HG02981 (cell line): ENCODE results near the gene MCFD2.
"Not testable (repeated sequence)": the region's sequence is repeated elsewhere in the genome, so short reads cannot be mapped to it uniquely, and the experiment has no call there.

ENCODE experiments used
- ATAC-seq: cut with Tn5 transposase; IDR thresholded peaks from one replicate; pipeline ENCODE4 v1.9.1; 2021; ENCODE audit warnings: mild to moderate bottlenecking, moderate library complexity; ENCODE audit not compliant: unreplicated experiment

The MCFD2 gene

DNA sequence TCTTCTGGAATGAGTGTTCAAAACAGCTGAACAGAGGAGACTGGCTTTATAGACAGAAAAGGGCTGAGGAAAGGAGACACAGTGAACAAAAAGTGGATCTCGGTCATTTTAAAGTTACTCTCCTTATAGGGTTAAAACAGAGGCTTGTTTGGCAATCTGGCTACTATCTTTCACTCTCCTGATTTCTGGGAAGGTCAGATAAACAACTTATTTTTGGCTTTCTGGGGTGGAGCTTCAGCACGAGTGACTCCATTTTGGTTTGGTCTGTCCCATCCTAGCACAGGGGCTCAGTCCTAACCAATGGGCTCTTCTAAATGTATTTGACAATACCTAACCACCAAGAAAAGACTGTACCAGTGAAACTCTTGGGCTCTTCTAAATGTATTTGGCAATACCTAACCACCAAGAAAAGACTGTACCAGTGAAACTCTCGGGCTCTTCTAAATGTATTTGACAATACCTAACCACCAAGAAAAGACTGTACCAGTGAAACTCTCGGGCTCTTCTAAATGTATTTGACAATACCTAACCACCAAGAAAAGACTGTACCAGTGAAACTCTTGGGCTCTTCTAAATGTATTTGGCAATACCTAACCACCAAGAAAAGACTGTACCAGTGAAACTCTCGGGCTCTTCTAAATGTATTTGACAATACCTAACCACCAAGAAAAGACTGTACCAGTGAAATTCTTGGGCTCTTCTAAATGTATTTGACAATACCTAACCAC, 39.5 kb downstream of the MCFD2 start:
- not testable (repeated sequence) for ATAC-seq

DNA sequence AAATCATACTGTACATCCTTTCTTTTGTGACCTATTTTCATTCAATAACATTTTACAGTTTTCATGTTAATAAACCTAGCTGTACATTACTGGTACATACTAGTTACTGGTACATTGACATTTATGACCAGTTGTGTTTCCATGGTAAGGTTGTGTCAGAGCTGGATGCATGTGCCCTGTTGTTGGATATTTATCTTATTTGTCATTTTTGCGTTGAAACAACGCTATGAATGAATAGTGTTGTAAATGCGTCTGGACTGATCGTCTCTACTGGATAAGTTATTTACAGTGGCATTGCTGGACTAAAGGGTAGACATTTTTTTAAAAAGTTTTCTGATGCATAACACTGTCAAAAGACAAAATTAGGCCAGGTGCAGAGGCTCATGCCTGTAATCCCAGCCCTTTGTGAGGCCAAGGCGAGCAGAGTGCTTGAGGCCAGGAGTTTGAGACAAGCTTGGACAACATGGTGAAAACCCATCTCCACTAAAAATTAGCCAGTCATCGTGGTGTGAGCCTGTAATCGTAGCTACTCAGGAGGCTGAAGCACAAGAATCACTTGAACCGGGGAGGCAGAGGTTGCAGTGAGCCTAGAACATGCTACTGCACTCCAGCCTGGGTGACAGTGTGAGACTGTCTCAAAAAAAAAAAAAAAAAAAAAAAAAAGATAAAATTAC, 40.2 kb downstream of the MCFD2 start:
- no peak for ATAC-seq

DNA sequence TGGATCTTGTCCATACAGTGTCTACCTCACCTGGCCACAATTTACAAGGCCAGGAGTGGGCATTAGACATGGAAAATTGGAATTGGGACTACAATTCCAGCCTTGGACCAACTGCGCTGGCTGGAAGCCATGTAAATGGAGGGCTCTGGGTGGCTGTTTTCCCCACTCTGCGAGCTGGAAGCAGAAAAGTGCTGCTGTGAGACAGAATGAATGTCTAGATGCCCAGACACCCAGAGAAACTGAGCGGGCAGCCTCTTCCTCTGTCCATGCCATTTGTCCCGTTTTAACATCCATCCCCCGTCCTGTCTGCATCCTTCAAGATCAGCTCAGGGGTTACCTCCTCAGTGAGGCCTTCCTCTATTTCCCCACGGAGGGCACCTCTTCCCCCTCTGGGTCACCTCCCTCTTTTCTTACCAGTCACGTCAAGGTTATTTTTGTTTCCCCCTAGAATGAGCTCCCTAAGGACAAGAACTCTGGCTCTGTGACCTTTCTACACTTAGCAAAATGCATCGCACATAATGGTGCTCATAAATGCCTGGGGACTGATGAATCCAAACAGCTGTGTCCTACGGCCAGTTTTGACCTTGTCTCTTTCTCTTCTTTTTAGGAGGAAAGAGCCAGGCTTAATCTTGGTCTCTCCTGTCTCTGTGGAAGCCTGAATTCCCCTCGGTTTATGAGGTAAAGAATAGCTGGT, 41.2 kb downstream of the MCFD2 start:
- ATAC-seq: no peak

DNA sequence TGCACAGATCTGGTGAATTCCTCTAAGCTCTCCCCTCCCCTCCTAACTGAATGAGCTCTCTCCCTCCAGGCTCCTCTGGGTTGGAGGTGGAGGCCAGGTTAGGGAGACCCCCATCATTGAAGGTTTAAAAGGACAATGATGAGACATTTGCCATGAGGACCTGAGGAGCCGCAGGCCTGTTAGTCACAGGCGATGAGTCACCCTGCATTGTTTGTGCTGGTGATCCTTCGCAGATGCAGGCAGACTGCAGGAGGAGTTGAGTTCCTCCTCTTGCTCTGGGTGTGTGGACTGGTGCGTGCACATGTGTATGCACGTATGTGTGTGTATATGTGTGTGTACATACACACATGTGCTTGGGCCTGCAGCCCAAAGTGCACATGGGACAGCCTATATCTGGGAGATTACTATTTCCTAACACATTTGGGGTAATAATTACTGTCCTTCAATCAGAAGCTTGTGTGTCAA, 42.0 kb downstream of the MCFD2 start:
- no peak for ATAC-seq

DNA sequence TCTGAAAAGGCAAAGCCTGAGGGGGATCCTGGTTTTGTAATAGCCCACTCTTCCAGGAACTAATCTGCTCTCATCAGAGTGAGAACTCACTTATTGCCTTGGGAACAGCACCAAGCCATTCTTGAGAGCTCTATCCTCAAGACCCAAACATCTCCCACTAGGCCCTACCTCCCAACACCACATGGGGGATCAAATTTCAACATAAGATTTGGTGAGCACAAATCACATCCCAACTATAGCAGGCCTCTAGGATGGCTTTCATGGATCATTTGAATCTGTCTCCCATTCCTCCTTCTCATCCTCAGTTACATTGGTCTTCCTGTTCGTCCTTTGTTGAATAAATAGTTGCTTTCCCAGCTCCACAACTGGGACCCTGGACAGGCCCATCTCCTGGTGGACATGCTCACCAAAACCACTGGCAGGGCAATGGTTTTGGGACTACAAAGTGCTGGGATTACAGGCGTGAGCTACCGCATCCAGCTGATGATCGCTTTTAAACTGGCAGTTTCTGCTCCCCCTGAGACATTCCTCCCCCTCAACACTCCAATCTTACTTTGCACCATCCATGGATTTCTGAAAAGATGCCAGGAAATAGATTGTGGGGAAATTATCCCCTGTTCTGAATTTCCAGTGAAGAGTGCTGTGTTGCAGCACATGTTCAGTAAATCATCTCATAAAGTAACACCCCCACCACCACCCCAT, 42.6 kb downstream of the MCFD2 start:
- ATAC-seq: no peak

DNA sequence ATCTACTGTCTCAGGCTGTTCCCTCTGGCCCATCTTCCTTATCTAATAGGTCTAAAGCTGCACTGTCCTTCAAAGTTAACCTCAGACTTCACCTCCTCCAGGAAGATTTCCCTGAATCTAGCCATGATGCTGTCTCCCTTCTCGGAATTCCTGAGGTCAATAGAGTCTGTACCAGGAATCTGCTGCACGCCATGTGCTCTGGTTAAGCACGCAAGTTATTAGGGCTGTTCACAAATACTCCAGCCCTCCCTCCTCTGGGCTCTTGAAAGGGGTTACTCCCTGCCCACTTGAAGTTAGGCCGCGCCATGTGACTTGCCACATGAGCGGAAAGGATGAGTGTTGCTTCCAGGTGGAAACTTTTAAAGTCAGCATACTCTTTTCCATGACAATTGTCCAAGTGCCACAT, 43.6 kb downstream of the MCFD2 start:
- no peak for ATAC-seq

DNA sequence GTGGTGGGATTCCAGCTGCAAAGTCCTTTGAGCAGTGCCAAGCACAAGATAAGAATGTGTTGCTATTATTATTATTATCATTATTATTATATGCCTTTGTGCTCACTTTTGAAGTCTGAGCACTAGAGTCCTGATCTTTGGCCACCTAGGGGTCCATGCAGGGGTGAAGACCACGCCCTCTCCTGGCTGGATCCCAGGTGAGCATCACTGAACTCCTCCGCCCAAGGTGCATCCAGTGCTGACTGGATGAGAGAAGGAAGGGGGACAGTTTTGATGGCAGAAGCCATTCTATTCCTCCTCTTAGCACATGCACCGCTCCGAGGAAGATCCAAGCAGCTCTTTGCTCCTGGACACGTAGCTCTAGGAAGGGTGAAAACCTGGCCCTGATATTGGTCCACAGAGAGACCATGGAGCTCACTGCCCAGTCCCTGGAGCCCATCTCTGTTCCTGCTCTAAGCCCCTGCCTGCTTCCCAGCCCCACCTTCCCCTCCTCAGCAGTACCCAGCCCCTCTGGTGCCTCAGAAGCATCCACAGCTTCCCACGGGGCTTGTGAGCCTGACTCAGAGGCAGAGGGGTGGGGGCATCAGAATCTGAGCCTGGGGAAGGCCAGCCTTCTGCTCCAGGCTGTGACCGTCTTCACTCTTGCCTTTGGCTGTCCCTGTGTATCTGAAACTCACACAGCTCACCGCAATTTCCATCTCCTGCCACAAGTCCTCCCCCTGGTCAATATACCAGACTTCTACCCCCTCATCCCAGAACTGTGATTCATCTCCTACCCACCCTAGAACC, 45.4 kb downstream of the MCFD2 start:
- ATAC-seq: no peak

DNA sequence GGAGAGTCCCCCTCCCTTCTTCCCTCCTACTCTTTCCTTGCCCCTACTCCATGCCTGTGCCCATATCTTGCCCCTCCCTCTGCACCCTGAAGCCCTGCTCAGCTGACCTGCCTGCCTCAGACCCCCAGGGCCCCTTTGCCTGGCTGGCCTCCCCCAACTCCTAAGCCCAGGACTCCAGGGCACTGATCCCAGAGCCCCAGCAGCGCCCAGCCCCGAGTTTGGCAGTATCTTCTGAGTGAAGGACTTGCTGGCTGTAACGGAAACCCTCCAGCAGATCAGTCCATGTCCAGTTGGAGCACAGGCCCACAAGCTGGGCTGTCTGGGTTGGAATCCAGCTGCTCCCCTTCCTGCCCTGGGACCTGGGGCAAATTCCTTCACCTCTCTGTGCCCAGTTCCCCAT, 46.0 kb downstream of the MCFD2 start:
- no peak for ATAC-seq

DNA sequence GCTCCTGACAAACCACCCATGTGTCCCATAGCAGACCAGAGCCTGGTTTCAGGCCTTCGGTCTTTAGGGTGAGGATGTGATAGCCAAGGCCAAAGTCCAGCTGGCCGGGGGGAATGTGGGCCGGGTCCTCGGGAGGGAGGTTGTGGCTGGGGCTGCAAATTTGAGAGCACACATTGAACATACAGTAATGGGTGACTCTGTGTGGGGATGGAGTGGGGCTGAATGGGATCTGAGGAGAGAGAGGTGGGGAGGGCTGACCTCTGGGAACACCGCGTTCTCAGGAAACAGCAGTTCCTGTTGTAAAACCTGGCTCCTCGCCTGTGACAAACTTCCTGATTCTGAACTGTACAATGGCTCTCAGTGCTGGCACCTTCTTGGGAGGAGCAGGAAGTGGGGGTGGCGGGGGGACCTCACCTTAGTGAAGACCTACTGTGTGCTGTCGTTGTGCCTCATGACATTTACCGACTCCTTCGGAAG, 48.8 kb downstream of the MCFD2 start:
- no peak for ATAC-seq

DNA sequence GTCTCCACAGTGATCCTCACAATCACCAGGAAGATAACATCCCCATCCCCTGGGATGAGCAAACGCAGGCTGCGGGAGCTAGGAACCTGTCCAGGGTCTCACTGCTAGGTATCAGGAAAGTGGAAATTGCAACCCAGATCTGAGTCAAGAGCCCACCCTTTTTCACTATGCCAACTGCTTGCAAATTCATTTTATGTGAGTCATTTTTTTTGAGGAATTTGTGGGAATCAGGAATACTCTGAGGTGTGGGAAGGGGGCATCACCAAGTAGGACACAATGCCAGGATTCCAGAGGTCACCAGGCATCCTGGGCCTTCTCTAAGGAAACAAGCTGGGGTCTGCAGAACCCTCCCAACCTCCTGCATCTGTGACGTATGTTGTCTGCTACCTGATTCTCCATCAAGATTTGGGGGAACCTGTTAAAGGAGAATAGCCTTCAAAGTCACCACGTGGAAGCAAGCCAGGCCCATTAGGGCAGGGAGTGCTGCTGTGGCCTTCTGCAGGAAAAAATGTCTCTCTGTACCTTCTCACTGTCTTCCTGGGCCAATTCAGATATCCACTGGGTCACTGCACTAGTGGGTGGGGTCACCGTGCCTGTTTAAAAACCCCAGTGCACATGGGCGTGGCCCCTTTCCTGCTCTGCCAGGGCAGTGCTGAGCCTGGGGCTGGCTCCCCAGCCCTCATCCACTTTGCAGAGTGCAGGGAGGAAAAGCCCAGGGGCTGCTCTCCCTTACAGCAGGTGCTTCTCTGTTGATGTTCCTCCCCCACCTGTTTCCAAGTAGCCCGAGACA, 50.2 kb downstream of the MCFD2 start:
- no peak for ATAC-seq

DNA sequence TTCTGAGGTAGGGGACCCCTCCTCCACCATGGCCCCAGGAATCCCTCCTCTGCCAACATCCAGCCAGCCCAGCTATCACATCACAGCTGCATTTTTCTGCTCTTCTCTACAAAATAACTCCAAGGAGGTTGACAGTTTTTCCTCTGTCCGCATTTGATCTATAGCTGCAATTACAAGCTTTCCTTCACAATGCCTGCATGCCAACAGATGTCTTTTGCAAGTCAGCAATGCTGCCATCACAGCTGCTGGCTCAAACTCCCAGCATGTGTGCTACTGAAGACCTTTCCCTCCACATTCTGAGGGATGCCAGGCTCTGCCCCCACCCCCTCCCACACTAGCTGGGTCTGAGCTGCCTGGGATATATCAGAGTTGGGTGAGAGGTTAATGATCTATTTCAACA, 51.7 kb downstream of the MCFD2 start:
- no peak for ATAC-seq

DNA sequence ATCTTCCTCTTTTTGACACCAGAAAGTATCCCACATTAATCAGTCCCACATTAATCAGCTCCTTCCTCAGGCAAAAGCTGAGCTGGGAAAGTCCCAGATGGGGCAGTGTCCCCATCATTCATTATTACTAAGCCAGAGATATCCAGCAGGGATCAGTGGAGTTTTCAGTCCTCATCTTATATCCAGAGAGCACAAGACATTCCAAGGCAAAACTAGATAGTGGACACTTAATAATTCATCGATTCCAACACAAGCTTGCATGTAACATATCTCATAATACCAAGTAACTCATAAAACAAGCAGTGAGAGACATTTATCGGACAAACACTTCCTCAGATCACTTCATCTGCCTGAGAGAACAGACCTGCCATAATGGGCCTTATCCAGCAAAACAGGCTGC, 53.1 kb downstream of the MCFD2 start:
- no peak for ATAC-seq

DNA sequence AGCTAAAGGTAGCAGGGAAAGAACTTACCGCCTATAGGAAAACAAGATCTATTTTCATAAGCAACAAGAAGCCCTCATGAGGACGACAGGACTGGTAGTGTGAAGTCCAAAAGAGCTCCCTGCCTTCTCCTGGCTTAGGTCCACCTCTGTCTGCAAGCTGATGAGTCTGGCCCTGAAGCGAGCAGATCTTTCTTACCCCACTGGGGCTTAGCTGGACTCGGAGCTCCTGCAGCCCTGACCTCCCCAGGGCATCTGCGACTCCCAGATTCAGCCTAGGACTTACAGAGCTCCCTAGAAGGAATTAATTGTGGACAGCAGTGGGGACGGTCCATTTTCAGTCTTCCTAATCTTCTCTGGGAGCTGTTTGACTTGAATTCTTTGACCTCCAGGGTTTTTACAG, 53.7 kb downstream of the MCFD2 start:
- no peak for ATAC-seq

DNA sequence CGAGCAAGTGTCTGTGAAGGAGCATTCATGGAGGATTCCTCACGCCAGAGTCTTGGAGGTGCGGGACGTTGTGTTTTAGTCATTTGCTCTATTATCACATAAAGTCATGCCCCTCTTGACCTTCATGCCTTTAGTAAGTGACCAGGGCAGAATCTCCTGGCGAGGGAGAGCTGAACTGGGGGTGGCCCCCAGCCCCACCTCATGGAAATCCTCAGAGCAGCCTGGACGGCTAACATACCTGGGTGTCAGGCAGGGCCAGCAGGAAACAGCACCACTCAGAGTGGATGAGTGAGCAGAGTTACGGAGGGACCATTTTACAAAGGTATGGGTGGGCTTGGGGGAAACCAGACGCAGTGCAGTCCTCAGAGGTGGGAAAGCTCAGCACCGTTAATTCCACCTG, 56.1 kb downstream of the MCFD2 start:
- ATAC-seq: no peak

DNA sequence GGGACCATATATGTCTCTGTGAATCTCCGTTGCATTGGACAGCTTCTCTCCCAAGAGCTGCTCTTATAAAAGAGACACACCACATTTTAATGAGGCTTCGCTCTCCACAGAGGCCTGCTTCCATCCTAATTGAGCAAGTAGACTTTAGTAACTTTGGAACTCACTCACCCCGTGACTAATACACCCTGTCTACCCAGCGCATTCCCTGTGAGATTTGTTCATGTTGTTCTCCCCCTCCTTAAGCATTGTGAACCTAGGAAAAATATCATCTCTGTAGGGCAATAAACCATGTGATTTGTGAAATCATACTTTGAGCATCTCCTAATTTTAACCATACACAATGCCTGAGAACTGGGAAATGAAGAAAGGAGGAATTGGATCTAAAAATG, 56.9 kb downstream of the MCFD2 start:
- no peak for ATAC-seq

DNA sequence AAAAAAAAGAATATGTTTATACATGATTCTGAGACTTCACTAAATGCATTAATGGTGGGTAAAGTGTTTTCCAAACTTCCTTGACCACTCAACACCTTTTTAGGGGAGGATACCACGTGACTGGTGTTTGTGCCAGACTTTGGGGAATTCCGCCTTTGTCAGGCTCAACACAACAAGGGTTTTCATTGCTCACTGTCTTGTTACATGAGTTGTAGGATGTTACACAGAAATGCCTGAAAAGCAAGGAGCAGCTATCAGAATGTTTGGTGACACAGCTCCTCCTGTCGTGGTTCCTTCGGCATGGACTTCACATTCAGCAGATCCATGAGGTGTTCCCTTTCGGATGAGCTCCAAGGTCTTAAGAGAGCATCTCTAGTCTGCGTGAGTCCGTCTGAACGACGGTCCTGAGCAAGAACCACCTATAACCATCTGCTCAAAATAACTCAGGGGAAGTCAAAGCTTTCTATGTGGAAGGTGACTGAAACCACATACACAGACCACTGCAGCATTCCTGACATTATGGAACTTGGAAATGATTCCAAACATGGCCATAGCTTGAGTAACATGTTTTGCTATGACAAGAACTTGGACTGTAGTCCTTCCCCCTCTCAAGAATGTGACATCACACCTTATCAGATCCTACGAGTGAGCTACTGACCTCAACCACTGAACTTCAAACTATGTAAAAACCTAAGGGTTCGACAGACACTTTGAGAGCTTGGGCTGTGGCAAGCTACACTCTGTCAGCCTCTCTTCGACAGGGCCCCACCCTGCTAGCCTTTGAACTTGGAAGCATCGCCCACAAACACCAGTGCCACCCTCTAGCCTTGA, 57.5 kb downstream of the MCFD2 start:
- no peak for ATAC-seq

DNA sequence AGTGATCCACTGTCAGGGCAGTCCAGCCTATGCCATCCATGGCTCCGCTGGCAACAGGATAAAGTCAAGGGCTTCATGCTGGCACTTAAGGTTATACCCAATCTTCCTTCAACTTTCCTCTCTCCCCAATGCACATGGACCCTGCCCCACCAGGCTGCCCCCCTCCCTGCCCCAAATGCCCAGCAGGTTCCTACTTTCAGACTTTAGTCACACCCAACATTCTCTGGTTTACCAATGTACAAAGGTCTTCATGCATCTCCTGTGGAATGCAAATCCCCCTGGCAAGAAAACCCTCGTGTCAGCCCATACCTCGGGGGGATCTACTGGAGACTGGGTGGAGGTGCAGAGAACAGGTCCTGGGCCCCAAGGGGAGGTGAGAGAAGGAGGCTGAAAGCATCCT, 59.3 kb downstream of the MCFD2 start:
- ATAC-seq: no peak

DNA sequence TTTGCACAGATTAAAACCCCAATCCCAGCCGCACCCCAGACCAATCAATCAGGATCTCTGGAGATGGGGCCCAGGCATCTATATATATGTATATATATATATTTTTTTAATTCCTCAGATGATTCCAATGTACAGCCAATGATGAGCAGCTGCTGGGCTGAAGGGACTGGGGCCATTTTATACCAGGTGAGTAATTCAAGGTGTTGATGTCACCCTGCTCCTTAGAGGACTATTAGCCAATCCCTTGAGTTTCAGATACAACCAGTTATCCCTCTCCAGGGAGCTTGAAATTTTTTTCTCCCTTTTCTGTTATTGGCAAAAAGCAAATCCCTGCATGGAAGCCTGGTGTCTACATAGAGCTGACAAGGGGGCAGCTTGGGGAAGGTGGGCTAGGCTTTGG, 59.8 kb downstream of the MCFD2 start:
- no peak for ATAC-seq

DNA sequence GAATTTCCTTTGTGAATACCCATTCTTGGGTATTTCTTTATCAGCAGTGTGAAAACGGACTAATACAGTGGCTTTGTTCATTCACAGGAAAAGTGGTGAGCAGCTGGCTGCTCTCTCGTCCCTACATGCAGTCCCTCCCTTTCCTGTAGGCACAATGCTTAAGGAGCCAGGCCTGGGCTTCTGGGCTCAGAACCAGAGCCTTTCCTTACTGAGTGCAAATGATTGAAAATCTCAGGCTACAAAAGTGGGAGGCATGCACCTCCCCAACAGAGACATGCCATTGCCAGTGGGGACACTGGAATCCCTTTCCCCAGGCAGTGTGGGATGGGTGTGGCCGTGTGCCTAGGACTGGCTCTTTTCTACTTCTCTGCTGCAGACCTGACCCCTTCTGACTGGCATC, 61.3 kb downstream of the MCFD2 start:
- ATAC-seq: no peak
